SK-N-SH (cell line): ENCODE data around the gene TCFL5.

ENCODE experiments used
- CHD2 ChIP-seq: fragments of 150-350 bp; IDR thresholded peaks from 2 replicates; pipeline ENCODE4 v1.6.1; 2018; ENCODE audit warnings: low read length; ENCODE audit not compliant: partially characterized antibody
- CTCF ChIP-seq: fragments of 200-600 bp; sonication (generic); IDR thresholded peaks from 2 replicates; pipeline ENCODE4 v1.6.1; 2017; ENCODE audit warnings: antibody characterized with exemption, mild to moderate bottlenecking, moderate library complexity
- EP300 ChIP-seq, 2 experiments: IDR thresholded peaks; 2 replicates each; pipeline versions ENCODE4 v1.4.0 to v1.6.1; 2012; ENCODE audit warnings: borderline replicate concordance in 1 of 2, low read depth in 1 of 2, low read length in 1 of 2
- POLR2AphosphoS5 ChIP-seq: IDR thresholded peaks from 2 replicates; pipeline ENCODE4 v1.6.1; 2012; ENCODE audit warnings: low read depth, low read length
- RCOR1 ChIP-seq: fragments of 150-350 bp; IDR thresholded peaks from 2 replicates; pipeline ENCODE4 v1.6.1; 2017; ENCODE audit warnings: antibody characterized with exemption, low read length
- SIN3A ChIP-seq: IDR thresholded peaks from 2 replicates; pipeline ENCODE4 v1.6.1; 2012; ENCODE audit warnings: low read depth, mild to moderate bottlenecking, low read length, moderate library complexity, borderline replicate concordance
- TAF1 ChIP-seq: IDR thresholded peaks from 2 replicates; pipeline ENCODE4 v1.6.1; 2012; ENCODE audit warnings: low read depth, mild to moderate bottlenecking, low read length, moderate library complexity, borderline replicate concordance

GRCh38 chr20:62854121-62854520 lies 7.5 kb downstream of the TCFL5 start:
- no peak for TF ChIP-seq SIN3A
- no peak for TF ChIP-seq CTCF
- TF ChIP-seq TAF1 = no peak
- TF ChIP-seq POLR2AphosphoS5 = no peak
- TF ChIP-seq EP300 (IDR thresholded peaks at IDR 0.05; ENCODE audit: borderline replicate concordance in 1 of 2, low read depth in 1 of 2, low read length in 1 of 2) = no peak
- no peak for TF ChIP-seq RCOR1
- TF ChIP-seq CHD2 = no peak
